Panc1 (cell line): ENCODE results near the gene NBPF6. TPM values are rescaled to one million over a fixed set of nuclear protein-coding genes. Genes with fewer than 3 reads are reported as not detected.
"Not testable (repeated sequence)": the region's sequence is repeated elsewhere in the genome, so short reads cannot be mapped to it uniquely, and the experiment has no call there.

Experiments used
- ATAC-seq: fragments of 200-7000 bp; cut with Tn5 transposase; 2 replicates; pipeline ENCODE4 v1.9.1; 2020; ENCODE audit warnings: mild to moderate bottlenecking, moderate library complexity
- BruUV-seq: library from RNA; stranded (reverse); fragments of 400-500 nt; replicated peaks from 2 replicates; lab custom pipeline; 2021; lab: Mats Ljungman, UMichigan
- CTCF ChIA-PET: fragments of 300-600 bp; sonication (Branson Sonifier 250); formaldehyde crosslinking; loops from one replicate; lab custom pipeline; 2022; ENCODE audit warnings: antibody characterized with exemption; lab: Charles Lee
- POLR2A ChIA-PET: fragments of 300-600 bp; sonication (Branson Sonifier 250); formaldehyde crosslinking; loops from one replicate; lab custom pipeline; 2022; ENCODE audit warnings: antibody characterized with exemption; lab: Charles Lee
- DNase-seq: peaks from one replicate; pipeline ENCODE4 v3.0.0-alpha.2; 2010; ENCODE audit warnings: low read depth, low spot score
- H3K27ac ChIP-seq: 2 replicates; pipeline ENCODE4 v1.5.1; 2011; ENCODE audit warnings: mild to moderate bottlenecking, low read length, inconsistent platforms
- H3K27me3 ChIP-seq: fragments of 200-500 bp; sonication (Bioruptor generic); 2 replicates; pipeline ENCODE4 v1.6.0; 2014; ENCODE audit warnings: low read length, inconsistent platforms; ENCODE audit not compliant: control insufficient read depth, insufficient read depth
- H3K36me3 ChIP-seq: fragments of 200-500 bp; sonication (Bioruptor generic); 2 replicates; pipeline ENCODE4 v1.5.1; 2014; ENCODE audit warnings: inconsistent platforms, mild to moderate bottlenecking, low read length, moderate library complexity; ENCODE audit not compliant: control insufficient read depth, insufficient read depth
- H3K4me1 ChIP-seq: 2 replicates; pipeline ENCODE4 v1.5.1; 2011; ENCODE audit warnings: inconsistent platforms, mild to moderate bottlenecking, low read length, moderate library complexity; ENCODE audit not compliant: control insufficient read depth, insufficient read depth
- H3K4me3 ChIP-seq, 2 experiments: 2 replicates each; pipeline ENCODE4 v1.5.1; 2011 to 2012; ENCODE audit warnings: low read depth in 2 of 2, low read length in 2 of 2, mild to moderate bottlenecking in 2 of 2, inconsistent platforms in 1 of 2, moderate library complexity in 1 of 2
- H3K9me3 ChIP-seq: fragments of 200-500 bp; sonication (Bioruptor generic); 2 replicates; pipeline ENCODE4 v1.5.1; 2014; ENCODE audit warnings: low read depth, mild to moderate bottlenecking, inconsistent platforms, low read length, moderate library complexity; ENCODE audit not compliant: control insufficient read depth, insufficient read depth
- CTCF ChIP-seq: fragments of 450-650 bp; IDR thresholded peaks from 2 replicates; pipeline ENCODE4 v1.5.1; 2017; ENCODE audit warnings: mild to moderate bottlenecking
- POLR2AphosphoS5 ChIP-seq: IDR thresholded peaks from 2 replicates; pipeline ENCODE4 v1.6.1; 2012; ENCODE audit warnings: mild to moderate bottlenecking, low read depth, low read length, moderate library complexity
- REST ChIP-seq, 2 experiments: IDR thresholded peaks; 2 replicates each; pipeline ENCODE4 v1.6.1; 2011 to 2012; ENCODE audit warnings: low read depth in 2 of 2, control low read depth in 1 of 2, low read length in 1 of 2, mild to moderate bottlenecking in 1 of 2, moderate library complexity in 1 of 2; ENCODE audit not compliant: insufficient read depth in 1 of 2
- SIN3A ChIP-seq: IDR thresholded peaks from 2 replicates; pipeline ENCODE4 v1.6.1; 2012; ENCODE audit warnings: low read depth, mild to moderate bottlenecking, low read length, moderate library complexity, borderline replicate concordance; ENCODE audit not compliant: insufficient read depth
- TCF7L2 ChIP-seq: IDR thresholded peaks from 2 replicates; pipeline ENCODE4 v1.6.1; 2011; ENCODE audit warnings: mild to moderate bottlenecking, low read depth, low read length, inconsistent platforms
- in situ Hi-C: cut with HindIII; loops from 2 replicates; pipeline ENCODE4 v1.10.0; 2016; ENCODE audit warnings: low sequenced_read_pairs, low pct_unique_long_range_greater_than_20kb
- intact Hi-C: fragments of 100-400 bp; cut with micrococcal nuclease; formaldehyde crosslinking; loops from one replicate; pipeline ENCODE4 v1.10.0; 2022; ENCODE audit not compliant: unreplicated experiment
- total RNA-seq: library from RNA; stranded (reverse); gene quantifications from one replicate; pipeline ENCODE4 v1.2.1, GENCODE V29; 2021; ENCODE audit not compliant: unreplicated experiment

The NBPF6 gene
- total RNA-seq, 1 experiment from 2014 or later, result not detected

- CTCF ChIA-PET, result not testable (repeated sequence)
Observed at GRCh38 chr1:108474516-108474915, 24.4 kb downstream of the NBPF6 start.

GRCh38 chr1:108478429-108479015 is 28.4 kb downstream of the NBPF6 start:
- TF ChIP-seq REST (IDR thresholded peaks at IDR 0.05; ENCODE audit: insufficient read depth in 1 of 2, low read depth in 2 of 2, low read length in 1 of 2), result no peak
- no peak for TF ChIP-seq TCF7L2
- no peak for TF ChIP-seq CTCF
- no peak for TF ChIP-seq POLR2AphosphoS5
- no peak for TF ChIP-seq SIN3A
- H3K9me3 ChIP-seq, result no peaks in the 10 kb centered on the region
- BruUV-seq, result no TSS peak
- POLR2A ChIA-PET, result no interaction called here
- H3K4me1 ChIP-seq, result no peaks in the 10 kb centered on the region
- CTCF ChIA-PET, result no interaction called here
- no peaks in the 10 kb centered on the region for H3K36me3 ChIP-seq
- in situ Hi-C loops (no loop called here), intact Hi-C loops (no loop called here)
- DNase-seq, result no peak
- no peaks in the 10 kb centered on the region for H3K27me3 ChIP-seq
- no peak overlapping the region for H3K4me3 ChIP-seq
- no peak overlapping the region for H3K27ac ChIP-seq
- no peak for ATAC-seq

More at GRCh38 chr1:108474516-108474915, 24.4 kb downstream of the NBPF6 start:
- in situ Hi-C loops, H3K4me3 ChIP-seq, H3K9me3 ChIP-seq, H3K36me3 ChIP-seq, H3K27me3 ChIP-seq, BruUV-seq, ATAC-seq, DNase-seq, POLR2A ChIA-PET, H3K27ac ChIP-seq, intact Hi-C loops, H3K4me1 ChIP-seq: not testable (repeated sequence)

- in situ Hi-C loops, result no loop called here
- ChIA-PET CTCF (no interaction called here), POLR2A (no interaction called here)
- no peak for TF ChIP-seq CTCF
- no peak for TF ChIP-seq TCF7L2
- no peak for TF ChIP-seq POLR2AphosphoS5
- no peak for TF ChIP-seq SIN3A
- no peak for TF ChIP-seq REST (IDR thresholded peaks at IDR 0.05; ENCODE audit: insufficient read depth in 1 of 2, low read depth in 2 of 2, low read length in 1 of 2)
- no peak for ATAC-seq
- Histone ChIP-seq H3K4me3 (no peak overlapping the region), H3K27ac (no peak overlapping the region), H3K36me3 (no peaks in the 10 kb centered on the region), H3K9me3 (no peaks in the 10 kb centered on the region), H3K27me3 (no peaks in the 10 kb centered on the region), H3K4me1 (no peaks in the 10 kb centered on the region)
- DNase-seq, result no peak
- intact Hi-C loops, result no loop called here
- no TSS peak for BruUV-seq
Observed at GRCh38 chr1:108482708-108483107, 32.6 kb downstream of the NBPF6 start.

- intact Hi-C loops, H3K4me1 ChIP-seq, ATAC-seq, BruUV-seq, H3K4me3 ChIP-seq, H3K27me3 ChIP-seq, CTCF ChIA-PET, H3K9me3 ChIP-seq, H3K36me3 ChIP-seq, in situ Hi-C loops, POLR2A ChIA-PET, DNase-seq, H3K27ac ChIP-seq: not testable (repeated sequence)
Observed at GRCh38 chr1:108485990-108486389, 35.8 kb downstream of the NBPF6 start.
